Prostate gland (tissue), 2 donors: ENCODE data around the gene FUOM.

ENCODE experiments used
- POLR2A ChIP-seq: fragments of 450-650 bp; IDR thresholded peaks from one replicate; pipeline ENCODE4 v1.6.1; 2016; ENCODE audit warnings: antibody characterized with exemption, mild to moderate bottlenecking
- POLR2AphosphoS5 ChIP-seq: sonication (generic); formaldehyde crosslinking; IDR thresholded peaks from one replicate; pipeline ENCODE4 v1.6.1; 2017; ENCODE audit warnings: antibody characterized with exemption
- TF ChIP-seq, protein P1 (sequence below), 4 experiments: fragments of 200-600 bp in 2 of 4; fragments of 450-650 bp in 2 of 4; sonication (generic) in 2 of 4; IDR thresholded peaks; 1 replicate in 3 of 4; 2 replicates in 1 of 4; pipeline ENCODE4 v1.5.1; 2016 to 2019; ENCODE audit warnings: antibody characterized with exemption in 4 of 4, mild to moderate bottlenecking in 2 of 4, moderate library complexity in 2 of 4

GRCh38 chr10:133375357-133376115 is 17.7 kb upstream of the FUOM start:
- TF ChIP-seq POLR2AphosphoS5 (no peak), POLR2A (no peak)
- TF ChIP-seq, protein P1, sequence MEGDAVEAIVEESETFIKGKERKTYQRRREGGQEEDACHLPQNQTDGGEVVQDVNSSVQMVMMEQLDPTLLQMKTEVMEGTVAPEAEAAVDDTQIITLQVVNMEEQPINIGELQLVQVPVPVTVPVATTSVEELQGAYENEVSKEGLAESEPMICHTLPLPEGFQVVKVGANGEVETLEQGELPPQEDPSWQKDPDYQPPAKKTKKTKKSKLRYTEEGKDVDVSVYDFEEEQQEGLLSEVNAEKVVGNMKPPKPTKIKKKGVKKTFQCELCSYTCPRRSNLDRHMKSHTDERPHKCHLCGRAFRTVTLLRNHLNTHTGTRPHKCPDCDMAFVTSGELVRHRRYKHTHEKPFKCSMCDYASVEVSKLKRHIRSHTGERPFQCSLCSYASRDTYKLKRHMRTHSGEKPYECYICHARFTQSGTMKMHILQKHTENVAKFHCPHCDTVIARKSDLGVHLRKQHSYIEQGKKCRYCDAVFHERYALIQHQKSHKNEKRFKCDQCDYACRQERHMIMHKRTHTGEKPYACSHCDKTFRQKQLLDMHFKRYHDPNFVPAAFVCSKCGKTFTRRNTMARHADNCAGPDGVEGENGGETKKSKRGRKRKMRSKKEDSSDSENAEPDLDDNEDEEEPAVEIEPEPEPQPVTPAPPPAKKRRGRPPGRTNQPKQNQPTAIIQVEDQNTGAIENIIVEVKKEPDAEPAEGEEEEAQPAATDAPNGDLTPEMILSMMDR (IDR thresholded peaks at IDR 0.05) = no peak
